Activated gamma-delta T cell (primary cell): Measurements from ENCODE around the gene IFNAR2.

Experiments used
- DNase-seq: peaks from one replicate; lab custom pipeline; 2025; lab: John Stamatoyannopoulos, UW

The IFNAR2 gene

GRCh38 chr21:33267250-33267649, 37.5 kb downstream of the IFNAR2 start:
- no peak for DNase-seq

- no peak for DNase-seq
These were observed 38.6 kb downstream of the IFNAR2 start for GRCh38 chr21:33268393-33268736.

- DNase-seq: no peak
These were observed 39.2 kb downstream of the IFNAR2 start for GRCh38 chr21:33268737-33269441.

- DNase-seq: no peak
These were observed 41.2 kb downstream of the IFNAR2 start for GRCh38 chr21:33270986-33271385.

- DNase-seq: no peak
These were observed 43.3 kb downstream of the IFNAR2 start for GRCh38 chr21:33273044-33273443.

- no peak for DNase-seq
These were observed 49.0 kb downstream of the IFNAR2 start for GRCh38 chr21:33278721-33279120.

GRCh38 chr21:33279330-33279820, 49.6 kb downstream of the IFNAR2 start:
- no peak for DNase-seq
